K562 (cell line): Measurements from ENCODE around the gene CDK14. TPM values are rescaled to one million over a fixed set of nuclear protein-coding genes. Genes with fewer than 3 reads are reported as not detected.

Experiments
- ATAC-seq: fragments of 200-7000 bp; cut with Tn5 transposase; 3 replicates; pipeline ENCODE4 v1.9.1; 2020; ENCODE audit warnings: moderate library complexity
- BruUV-seq: library from RNA; stranded (reverse); fragments of 400-500 nt; replicated peaks from 2 replicates; lab custom pipeline; 2021; lab: Mats Ljungman, UMichigan
- CTCF ChIA-PET: fragments of 300-600 bp; formaldehyde crosslinking; extraction: SDS; loops from one replicate; lab custom pipeline; 2021; ENCODE audit warnings: low intra/inter-chr PET ratio; lab: Yijun Ruan, JAX
- POLR2A ChIA-PET: fragments of 300-600, 350-650 bp; sonication (Branson Sonifier 250); formaldehyde crosslinking; extraction: SDS; loops from one replicate; lab custom pipeline; 2021; ENCODE audit warnings: antibody characterized with exemption, inconsistent platforms; lab: Yijun Ruan, JAX
- DNase-seq, 4 experiments: peaks; one replicate each; pipeline versions ENCODE4 v3.0.0 to v3.0.0-alpha.2; 2011 to 2018; ENCODE audit warnings: low spot score in 3 of 4, mixed read lengths in 3 of 4; ENCODE audit errors: extremely low read depth in 1 of 4
- FAIRE-seq: peaks from 2 replicates; lab custom pipeline; 2011; peaks lifted over from hg19 to GRCh38; lab: Jason Lieb, UNC
- H2AFZ ChIP-seq: 2 replicates; pipeline ENCODE4 v1.6.0; 2011; ENCODE audit warnings: low read depth, low read length, control low read depth, inconsistent platforms
- H3K27ac ChIP-seq: fragments of 200-600 bp; 3 replicates; pipeline ENCODE4 v1.8.0; 2011; ENCODE audit warnings: low read depth, mild to moderate bottlenecking, control low read depth, inconsistent platforms, low read length, moderate library complexity, mixed read lengths; ENCODE audit errors: extremely low read depth
- H3K27me3 ChIP-seq, 2 experiments: fragments of 300-600 bp in 1 of 2; 2 replicates in 1 of 2; 3 replicates in 1 of 2; pipeline versions ENCODE4 v1.6.0 to v1.8.0; 2011; ENCODE audit warnings: inconsistent platforms in 2 of 2, low read length in 2 of 2, mild to moderate bottlenecking in 1 of 2, mixed read lengths in 1 of 2, moderate library complexity in 1 of 2; ENCODE audit not compliant: control insufficient read depth in 2 of 2, insufficient read depth in 2 of 2
- H3K36me3 ChIP-seq: fragments of 300-600 bp; 3 replicates; pipeline ENCODE4 v1.8.0; 2011; ENCODE audit warnings: mild to moderate bottlenecking, low read length, inconsistent platforms; ENCODE audit not compliant: control insufficient read depth, insufficient read depth
- H3K4me1 ChIP-seq, 2 experiments: fragments of 200-600 bp in 1 of 2; replicated peaks in 1 of 2; 2 replicates in 1 of 2; 3 replicates in 1 of 2; pipeline versions ENCODE4 v1.5.1 to v1.8.0; 2011; ENCODE audit warnings: inconsistent platforms in 2 of 2, low read length in 2 of 2, mild to moderate bottlenecking in 1 of 2, mixed read lengths in 1 of 2, moderate library complexity in 1 of 2; ENCODE audit not compliant: control insufficient read depth in 2 of 2, insufficient read depth in 2 of 2
- H3K4me2 ChIP-seq: 2 replicates; pipeline ENCODE4 v1.6.1; 2011; ENCODE audit warnings: low read length, control low read depth, inconsistent platforms, mixed read lengths; ENCODE audit not compliant: insufficient read depth
- H3K4me3 ChIP-seq: fragments of 200-600 bp; sonication (generic), shearing (Covaris generic); 2 replicates; pipeline ENCODE4 v1.5.1; 2016; ENCODE audit warnings: control low read depth, inconsistent platforms
- H3K79me2 ChIP-seq: fragments of 200-600 bp; 3 replicates; pipeline ENCODE4 v1.8.0; 2011; ENCODE audit warnings: low read length, inconsistent platforms; ENCODE audit not compliant: control insufficient read depth, insufficient read depth
- H3K9ac ChIP-seq, 2 experiments: 2 replicates each; pipeline versions ENCODE4 v1.6.0 to v1.6.1; 2011; ENCODE audit warnings: low read depth in 2 of 2, low read length in 2 of 2, control low read depth in 1 of 2, inconsistent platforms in 1 of 2, mild to moderate bottlenecking in 1 of 2, mixed read lengths in 1 of 2; ENCODE audit not compliant: insufficient read depth in 1 of 2
- H3K9me1 ChIP-seq: one replicate; pipeline ENCODE4 v1.6.0; 2011; ENCODE audit warnings: inconsistent platforms, mild to moderate bottlenecking, low read length, moderate library complexity; ENCODE audit not compliant: control insufficient read depth, insufficient read depth
- H3K9me3 ChIP-seq: replicated peaks from 2 replicates; pipeline ENCODE4 v1.5.1; 2011; ENCODE audit warnings: low read depth, low read length, inconsistent platforms; ENCODE audit not compliant: control insufficient read depth, insufficient read depth
- H4K20me1 ChIP-seq: replicated peaks from 2 replicates; pipeline ENCODE4 v1.6.1; 2011; ENCODE audit warnings: low read length, inconsistent platforms, mixed read lengths; ENCODE audit not compliant: control insufficient read depth, insufficient read depth
- BHLHE40 ChIP-seq: IDR thresholded peaks from 2 replicates; pipeline ENCODE4 v1.6.1; 2011; ENCODE audit warnings: low read length, improper control_type of control experiment
- COPS2 ChIP-seq: fragments of 450-650 bp; conservative IDR thresholded peaks from 2 replicates; pipeline ENCODE4 v1.6.1; 2016; ENCODE audit warnings: mild to moderate bottlenecking, moderate library complexity
- ID3 ChIP-seq, 2 experiments: fragments of 250-450 bp in 1 of 2; fragments of 450-650 bp in 1 of 2; sonication (Bioruptor Pico) in 1 of 2; IDR thresholded peaks; 2 replicates each; pipeline versions ENCODE4 v1.6.1 to v1.8.0; 2016 to 2021; ENCODE audit warnings: mild to moderate bottlenecking in 2 of 2, moderate library complexity in 2 of 2, missing compliant biosample characterization in 1 of 2, missing genetic modification characterization in 1 of 2
- IRF2 ChIP-seq: sonication (generic); formaldehyde crosslinking; IDR thresholded peaks from 2 replicates; pipeline ENCODE4 v1.8.1; 2022; ENCODE audit warnings: mild to moderate bottlenecking, missing genetic modification reagents
- MBD1 ChIP-seq: fragments of 250-450 bp; sonication (Bioruptor Pico); IDR thresholded peaks from 2 replicates; pipeline ENCODE4 v1.8.0; 2022; ENCODE audit warnings: inconsistent platforms
- RUNX1 ChIP-seq: sonication (generic); IDR thresholded peaks from 2 replicates; pipeline ENCODE4 v1.6.1; 2016; ENCODE audit warnings: antibody characterized with exemption, low read depth
- TBL1XR1 ChIP-seq, 2 experiments: IDR thresholded peaks; 2 replicates each; pipeline ENCODE4 v1.6.1; 2012; ENCODE audit warnings: improper control_type of control experiment in 2 of 2, low read length in 2 of 2, mild to moderate bottlenecking in 1 of 2
- ZBTB1 ChIP-seq: sonication (generic); formaldehyde crosslinking; IDR thresholded peaks from 2 replicates; pipeline ENCODE4 v1.8.1; 2023; ENCODE audit warnings: missing genetic modification reagents, low read depth, mild to moderate bottlenecking, borderline replicate concordance
- ZNF143 ChIP-seq: sonication (generic); formaldehyde crosslinking; IDR thresholded peaks from 2 replicates; pipeline ENCODE4 v1.9.0; 2022; ENCODE audit warnings: mild to moderate bottlenecking, missing genetic modification reagents
- ZNF253 ChIP-seq: fragments of 250-450 bp; sonication (Bioruptor Pico); conservative IDR thresholded peaks from 2 replicates; pipeline ENCODE4 v1.6.1; 2021; ENCODE audit warnings: mild to moderate bottlenecking
- ZNF280B ChIP-seq: fragments of 250-450 bp; sonication (Bioruptor Pico); IDR thresholded peaks from 2 replicates; pipeline ENCODE4 v1.5.1; 2021; ENCODE audit warnings: mild to moderate bottlenecking
- ZNF444 ChIP-seq: fragments of 250-450 bp; sonication (Bioruptor Pico); IDR thresholded peaks from 2 replicates; pipeline ENCODE4 v1.4.0; 2020; ENCODE audit warnings: mild to moderate bottlenecking, moderate library complexity
- WGBS: fragments of 100-300 bp; shearing (Covaris generic); methylation state at CpG from one replicate; pipeline ENCODE4 v1.1.6; 2016; ENCODE audit warnings: low coverage, mixed read lengths; ENCODE audit not compliant: insufficient coverage; ENCODE audit errors: missing lambda C conversion rate; 5-methylcytosine and 5-hydroxymethylcytosine counted together
- in situ Hi-C: fragments of 300-500 bp; cut with MboI; formaldehyde crosslinking; loops from 4 replicates; pipeline ENCODE4 v1.15.0; 2018; ENCODE audit warnings: inconsistent platforms, mixed read lengths
- intact Hi-C: fragments of 100-400 bp; cut with micrococcal nuclease; formaldehyde crosslinking; loops from 2 replicates; pipeline ENCODE4 v1.14.2; 2022
- polyA plus RNA-seq, 8 experiments: library from polyadenylated mRNA; depleted of rRNA in 4 of 8; stranded (reverse) in 5 of 8; unstranded in 3 of 8; fragments of >200 nt; fragmentation: Nextera tagmentation in 2 of 8; fragmentation: Illumina TruSeq in 1 of 8; extraction: Ambion mirVana in 2 of 8; extraction: Trizol in 1 of 8; gene quantifications; 2 replicates each; pipeline versions ENCODE4 v1.2.1 to v1.2.3, GENCODE V29; 2011 to 2014; ENCODE audit warnings: inconsistent platforms in 1 of 8, missing spikeins in 1 of 8
- total RNA-seq, 7 experiments: library from RNA; depleted of rRNA in 6 of 7; stranded (reverse); fragments of >200 nt in 6 of 7; fragmentation: Illumina TruSeq in 2 of 7; extraction: Trizol in 2 of 7; gene quantifications; 2 replicates each; pipeline versions ENCODE4 v1.2.1 to v1.2.3, GENCODE V29; 2011 to 2021; ENCODE audit warnings: low replicate concordance in 1 of 7

The CDK14 gene
- total and polyA plus RNA-seq, 9 of the 15 experiments (the other 6 are each of a cell fraction or from before 2014, with no cell fraction given): 0.03 to 0.91 (median 0.16) TPM

GRCh38 chr7:91157579-91158320 lies 561.6 kb downstream of the CDK14 start:
- WGBS: 3% methylated on average over 6 of the region's 6 CpGs
- CTCF ChIA-PET: no interaction called here
- ATAC-seq: no peak
- no peak overlapping the region for H3K4me2 ChIP-seq
- TF ChIP-seq BHLHE40: no peak
- TF ChIP-seq ZNF444 (CRISPR knock-in tag): no peak
- TF ChIP-seq ZNF280B (CRISPR knock-in tag): no peak
- no peak for TF ChIP-seq ZNF143 (CRISPR knock-in tag)
- no peak for TF ChIP-seq RUNX1
- TF ChIP-seq ID3 (CRISPR knock-in tag; IDR thresholded peaks at IDR 0.05): no peak
- TF ChIP-seq ID3 (tag; IDR thresholded peaks at IDR 0.05): no peak
- no peak for TF ChIP-seq MBD1 (CRISPR knock-in tag)
- TF ChIP-seq TBL1XR1 (IDR thresholded peaks at IDR 0.05; ENCODE audit: low read length in 2 of 2): no peak
- TF ChIP-seq COPS2: no peak
- TF ChIP-seq ZNF253 (CRISPR knock-in tag): no peak
- no peak for TF ChIP-seq ZBTB1 (CRISPR knock-in tag)
- TF ChIP-seq IRF2: no peak
- TF ChIP-seq, all 486 proteins: peak for 0
- DNase-seq: no peak
- Histone ChIP-seq H3K4me3 (no peak overlapping the region), H3K9ac (no peak overlapping the region), H3K36me3 (no peaks in the 10 kb centered on the region), H3K9me1 (no peaks in the 10 kb centered on the region), H4K20me1 (no peaks in the 10 kb centered on the region), H3K27me3 (peaks cover 0 to 4% of the 10 kb centered on the region in 2 experiments; a peak in 1 of 5 replicates), H2AFZ (no peak overlapping the region), H3K79me2 (no peaks in the 10 kb centered on the region), H3K9me3 (no peaks in the 10 kb centered on the region), H3K4me1 (no peaks in the 10 kb centered on the region), H3K27ac (no peak overlapping the region)
- no peak for FAIRE-seq
- in situ Hi-C loops (no loop called here), intact Hi-C loops (no loop called here)
- BruUV-seq: no TSS peak
- POLR2A ChIA-PET: no interaction called here
